Transverse colon (tissue), 3 donors: ENCODE measurements around the gene BCL11B.

Source experiments
- CTCF ChIP-seq, 5 experiments: fragments of 200-600 bp in 3 of 5; fragments of 450-650 bp in 2 of 5; sonication (generic) in 3 of 5; IDR thresholded peaks; 1 replicate in 2 of 5; 2 replicates in 3 of 5; pipeline ENCODE4 v1.5.1; 2016 to 2017; ENCODE audit warnings: antibody characterized with exemption in 5 of 5, inconsistent platforms in 3 of 5, mild to moderate bottlenecking in 2 of 5, moderate library complexity in 1 of 5
- EP300 ChIP-seq: sonication (generic); formaldehyde crosslinking; IDR thresholded peaks from one replicate; pipeline ENCODE4 v1.6.1; 2017; ENCODE audit warnings: antibody characterized with exemption, low read depth
- POLR2A ChIP-seq: fragments of 450-650 bp; IDR thresholded peaks from one replicate; pipeline ENCODE4 v1.6.1; 2016; ENCODE audit warnings: antibody characterized with exemption, mild to moderate bottlenecking, moderate library complexity

- no peak for TF ChIP-seq CTCF (IDR thresholded peaks at IDR 0.05)
- no peak for TF ChIP-seq EP300
- TF ChIP-seq POLR2A, result no peak
Measured at GRCh38 chr14:99215277-99215676, 56.7 kb downstream of the BCL11B start.
